OCI-LY3 (cell line): ENCODE measurements around the gene VWA3B.

ENCODE experiments used
- EZH2phosphoT487 ChIP-seq: fragments of 200-600 bp; shearing (Covaris generic); IDR thresholded peaks from 2 replicates; pipeline ENCODE4 v1.6.1; 2018; ENCODE audit warnings: antibody characterized with exemption, mixed run types, low read depth
- TF ChIP-seq, protein P1 (sequence below): fragments of 200-600, 300-600 bp; sonication (generic); IDR thresholded peaks from 2 replicates; pipeline ENCODE4 v1.5.1; 2014; ENCODE audit warnings: antibody characterized with exemption, low read length, low read depth

DNA sequence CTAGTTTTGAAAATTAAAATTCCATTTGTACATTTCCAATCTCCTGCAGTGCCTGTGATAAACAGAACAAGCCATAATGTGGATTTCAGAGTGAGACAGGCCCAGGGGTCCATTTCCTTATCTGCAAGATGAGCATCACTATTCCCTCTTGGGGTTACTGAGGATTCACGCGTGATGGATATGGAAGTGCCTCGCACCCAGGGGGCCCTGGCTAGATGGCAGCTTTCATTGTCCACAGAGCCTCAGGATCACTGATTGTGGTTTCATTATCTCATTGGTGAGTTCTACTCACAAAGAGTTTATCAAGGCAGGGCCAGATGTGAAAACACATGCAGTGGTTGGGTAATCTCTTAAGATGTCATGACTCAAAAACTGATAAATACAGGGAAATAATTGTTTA, 270.9 kb downstream of the VWA3B start:
- TF ChIP-seq, protein P1, sequence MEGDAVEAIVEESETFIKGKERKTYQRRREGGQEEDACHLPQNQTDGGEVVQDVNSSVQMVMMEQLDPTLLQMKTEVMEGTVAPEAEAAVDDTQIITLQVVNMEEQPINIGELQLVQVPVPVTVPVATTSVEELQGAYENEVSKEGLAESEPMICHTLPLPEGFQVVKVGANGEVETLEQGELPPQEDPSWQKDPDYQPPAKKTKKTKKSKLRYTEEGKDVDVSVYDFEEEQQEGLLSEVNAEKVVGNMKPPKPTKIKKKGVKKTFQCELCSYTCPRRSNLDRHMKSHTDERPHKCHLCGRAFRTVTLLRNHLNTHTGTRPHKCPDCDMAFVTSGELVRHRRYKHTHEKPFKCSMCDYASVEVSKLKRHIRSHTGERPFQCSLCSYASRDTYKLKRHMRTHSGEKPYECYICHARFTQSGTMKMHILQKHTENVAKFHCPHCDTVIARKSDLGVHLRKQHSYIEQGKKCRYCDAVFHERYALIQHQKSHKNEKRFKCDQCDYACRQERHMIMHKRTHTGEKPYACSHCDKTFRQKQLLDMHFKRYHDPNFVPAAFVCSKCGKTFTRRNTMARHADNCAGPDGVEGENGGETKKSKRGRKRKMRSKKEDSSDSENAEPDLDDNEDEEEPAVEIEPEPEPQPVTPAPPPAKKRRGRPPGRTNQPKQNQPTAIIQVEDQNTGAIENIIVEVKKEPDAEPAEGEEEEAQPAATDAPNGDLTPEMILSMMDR: no peak
- TF ChIP-seq EZH2phosphoT487: no peak
